COLO829 (cell line): ENCODE measurements around the gene CDK4.

Experiments
- DNase-seq: peaks from one replicate; pipeline ENCODE4 v3.0.0; 2012; ENCODE audit warnings: low spot score

The CDK4 gene

DNA sequence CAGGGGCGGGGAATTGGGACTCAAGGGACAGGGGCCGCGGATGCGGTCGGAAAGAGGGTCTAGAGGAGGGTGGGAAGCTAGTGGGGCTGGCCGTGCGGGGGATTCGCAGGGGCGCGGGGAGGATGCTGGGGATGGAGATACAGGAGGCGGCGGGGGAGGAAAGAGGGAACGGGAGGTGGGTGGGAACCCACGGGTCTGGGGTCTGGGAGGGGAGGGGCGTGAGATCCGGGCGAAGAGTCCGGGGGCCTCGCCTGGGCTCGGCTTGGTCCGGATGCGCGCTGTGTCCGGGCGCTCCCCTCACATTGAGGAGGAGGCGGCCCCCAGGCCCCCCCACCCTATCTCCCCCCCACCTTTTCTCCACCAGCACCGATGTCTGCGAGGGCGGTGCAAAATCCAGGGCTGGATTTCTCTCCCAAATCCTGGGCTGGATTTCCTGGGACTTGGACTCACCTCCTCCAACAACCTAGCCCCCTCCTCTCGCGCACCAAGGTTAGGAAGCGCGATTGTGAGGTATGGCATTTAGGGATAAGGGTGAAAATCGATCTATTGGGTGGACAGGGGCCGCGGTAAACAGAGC is 13.4 kb downstream of the CDK4 start, which contains the start of gene AGAP2:
TSS of gene AGAP2 (minus strand) at position 82 of the 577 bp plus-strand sequence. CDS start 496 bp downstream, outside the sequence.
- DNase-seq = no peak

DNA sequence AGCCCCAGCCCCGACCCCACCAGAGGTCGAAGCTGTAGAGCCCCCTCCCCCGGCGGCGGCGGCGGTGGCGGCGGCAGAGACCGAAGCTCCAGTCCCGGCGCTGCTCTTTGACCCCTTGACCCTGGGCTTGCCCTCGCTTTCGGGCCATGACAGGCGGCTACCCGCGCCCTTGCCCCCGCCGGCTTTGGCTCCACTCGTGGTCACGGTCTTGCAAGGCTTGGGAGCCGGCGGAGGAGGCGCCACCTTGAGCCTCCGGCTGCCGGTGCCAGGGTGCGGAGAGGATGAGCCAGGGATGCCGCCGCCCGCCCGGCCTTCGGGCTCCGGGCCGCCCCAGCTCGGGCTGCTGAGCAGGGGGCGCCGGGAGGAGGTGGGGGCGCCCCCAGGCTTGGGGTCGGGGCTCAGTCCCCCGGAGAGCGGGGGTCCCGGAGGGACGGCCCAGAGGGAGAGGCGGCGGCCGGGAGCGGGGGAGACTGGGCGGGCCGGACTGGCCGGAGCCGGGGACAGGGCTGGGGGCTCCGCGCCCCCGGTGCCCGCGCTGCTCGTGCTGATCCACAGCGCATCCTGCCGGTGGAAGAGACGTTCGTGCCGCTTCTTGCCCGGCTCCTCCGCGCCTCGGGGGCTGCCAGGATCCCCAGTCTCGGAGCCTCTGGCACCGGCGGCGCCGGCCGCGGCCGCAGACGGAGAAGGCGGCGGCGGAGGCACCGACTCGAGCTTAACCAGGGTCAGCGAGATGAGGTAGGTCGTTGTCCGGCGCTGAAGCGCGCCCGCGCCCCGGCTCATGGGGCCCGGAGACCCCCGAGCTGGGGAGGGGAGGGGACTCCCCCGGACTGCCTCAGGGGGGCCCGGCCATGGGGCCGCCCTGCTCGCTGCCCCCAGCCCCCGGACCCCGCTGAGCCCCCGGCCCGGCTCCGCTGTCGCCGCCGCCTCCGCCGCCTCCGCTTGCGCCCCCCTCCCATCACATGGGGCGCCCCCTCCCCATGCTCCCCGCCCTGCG is 14.3 kb downstream of the CDK4 start:
- DNase-seq = no peak

DNA sequence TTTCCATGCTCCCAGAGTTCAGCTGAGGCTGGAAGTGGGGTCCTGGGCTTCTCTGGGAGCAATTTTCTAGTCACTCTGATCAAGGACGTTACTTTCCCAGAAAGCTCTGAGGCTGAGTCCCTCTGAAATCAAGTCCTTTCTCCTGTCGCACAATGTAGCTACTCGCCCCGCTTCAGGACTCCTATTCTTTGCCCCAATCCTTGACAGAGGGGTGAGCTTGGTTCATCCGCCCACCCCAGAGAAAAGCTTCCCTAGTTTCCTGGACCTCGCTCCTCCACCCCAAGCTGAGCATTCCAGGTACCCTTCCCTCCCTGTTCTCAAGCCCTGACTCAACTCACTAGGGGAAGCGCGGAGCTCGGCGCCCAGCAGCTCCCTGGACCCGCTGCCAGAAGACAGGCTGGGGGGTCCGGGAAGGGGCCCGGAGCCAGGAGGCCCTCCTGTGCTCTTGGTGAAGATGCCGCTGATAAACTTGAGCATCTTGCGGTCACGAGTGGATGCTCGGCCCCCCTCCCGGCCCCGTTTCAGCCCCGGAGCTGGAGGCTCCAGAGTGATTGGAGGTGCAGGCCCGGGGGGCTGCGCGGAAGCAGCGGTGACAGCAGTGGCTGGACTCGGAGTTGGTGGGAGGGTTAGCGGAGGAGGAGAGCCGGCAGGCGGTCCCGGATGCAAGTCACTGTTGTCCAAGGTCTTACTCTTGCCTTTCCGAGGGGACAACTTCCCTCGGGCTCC is 15.2 kb downstream of the CDK4 start:
- DNase-seq = no peak

DNA sequence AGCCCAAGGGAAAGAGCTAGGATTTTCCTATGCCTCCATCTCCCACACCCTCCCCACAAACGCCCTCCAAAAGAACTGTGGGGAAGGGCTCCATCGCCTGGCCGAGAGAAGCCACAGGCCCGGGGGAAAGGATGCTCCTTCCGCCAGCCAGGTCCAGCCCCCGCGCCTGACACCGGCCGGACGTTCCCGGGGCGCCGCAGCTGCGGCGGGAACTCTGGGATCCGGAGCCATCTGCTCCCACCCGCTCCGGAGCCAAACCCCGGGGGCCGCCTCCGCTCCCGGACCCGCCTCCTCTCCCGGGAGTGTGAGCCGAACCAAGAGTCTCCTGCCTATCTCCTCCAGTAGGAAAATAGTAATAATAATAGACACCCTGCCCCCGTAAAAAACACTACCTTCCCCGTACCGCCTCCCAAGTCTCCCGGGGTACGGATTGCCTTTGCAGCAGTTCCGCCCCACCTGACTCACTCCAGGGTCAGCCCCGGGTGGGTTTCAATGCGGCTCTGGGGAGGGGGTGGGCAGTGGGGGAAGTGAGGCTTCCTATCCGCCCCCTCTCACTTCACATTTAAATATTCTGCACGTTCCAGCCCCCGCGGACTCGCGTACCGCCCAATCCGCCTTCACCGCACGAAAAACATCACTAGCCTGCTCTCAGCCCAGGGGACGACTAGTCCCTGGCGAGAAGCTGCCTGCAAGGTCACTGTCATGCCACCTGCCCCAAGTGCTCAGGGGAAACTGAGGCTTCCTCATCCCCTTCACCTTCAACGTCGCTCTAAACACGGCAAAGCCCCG is 16.0 kb downstream of the CDK4 start:
- DNase-seq = peak; percentile 57

DNA sequence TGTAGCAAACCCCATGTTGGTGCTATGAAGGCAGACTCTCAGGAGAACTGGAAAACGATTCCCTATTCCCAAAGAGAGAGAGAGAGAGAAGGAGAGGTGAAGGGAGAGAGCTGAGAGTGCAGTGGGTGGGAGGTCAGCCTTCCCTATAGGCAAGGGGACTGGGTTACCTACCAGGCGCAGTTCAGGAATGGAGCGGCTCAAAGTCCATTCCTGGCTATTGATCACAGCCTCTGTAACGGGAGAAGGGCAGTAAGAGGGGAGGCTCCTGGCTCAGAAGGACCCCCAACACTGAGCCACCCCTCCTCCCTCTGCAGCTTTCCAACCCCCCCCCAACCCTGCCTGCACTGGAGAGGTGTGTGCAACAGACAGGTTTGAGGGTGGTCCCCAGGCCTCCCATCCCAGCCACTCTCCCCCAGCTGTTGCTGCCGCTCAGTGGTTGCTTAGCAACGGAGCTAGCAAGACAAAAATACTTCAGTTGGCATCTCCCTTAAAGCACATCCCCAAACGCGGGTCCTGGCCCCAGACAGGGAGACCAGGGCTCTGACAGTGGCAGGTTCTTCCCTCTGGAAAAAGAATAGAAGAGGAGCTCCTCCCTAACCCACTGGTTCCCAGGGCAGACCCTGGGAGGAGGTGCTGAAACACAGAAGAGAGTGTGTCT is 16.8 kb downstream of the CDK4 start:
- no peak for DNase-seq

DNA sequence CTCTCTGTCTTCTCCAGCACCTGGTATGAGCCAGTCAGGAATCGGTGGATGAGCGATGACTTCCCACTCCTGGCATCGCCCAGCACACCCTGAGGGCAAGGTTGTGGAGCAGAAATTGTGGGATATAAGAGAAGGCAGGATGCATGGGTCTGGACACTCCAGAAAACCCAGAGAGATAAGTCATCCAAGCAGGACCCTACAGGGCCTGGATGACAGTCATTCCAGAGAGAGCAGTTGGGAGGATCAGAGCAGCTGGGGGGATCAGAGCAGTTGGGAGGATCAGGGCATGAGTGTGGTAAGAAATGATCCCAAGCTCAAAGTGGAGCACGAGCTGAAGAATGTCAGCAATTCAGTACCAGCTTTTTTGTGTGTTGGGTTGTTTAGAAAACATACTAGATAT is 17.5 kb downstream of the CDK4 start:
- DNase-seq = no peak

DNA sequence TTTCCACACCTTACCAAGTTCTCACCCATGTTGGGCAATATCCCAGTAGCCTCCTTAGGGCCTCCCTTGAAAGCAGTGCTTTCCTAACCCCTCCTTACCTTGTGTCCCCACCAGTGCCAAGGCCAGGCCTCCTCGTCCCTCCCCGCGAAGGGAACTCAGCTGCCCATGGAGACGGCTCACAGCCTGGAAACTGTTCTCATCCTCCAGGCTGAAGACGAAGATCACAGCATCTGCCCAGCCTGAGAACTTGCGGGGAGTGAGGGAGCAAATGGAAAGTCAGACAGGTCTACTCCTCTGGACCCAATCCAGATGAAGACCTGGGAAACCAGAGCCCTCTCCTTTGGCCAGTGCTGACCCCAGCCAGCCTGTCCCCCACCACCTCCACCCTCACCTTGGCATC is 18.2 kb downstream of the CDK4 start:
- no peak for DNase-seq

DNA sequence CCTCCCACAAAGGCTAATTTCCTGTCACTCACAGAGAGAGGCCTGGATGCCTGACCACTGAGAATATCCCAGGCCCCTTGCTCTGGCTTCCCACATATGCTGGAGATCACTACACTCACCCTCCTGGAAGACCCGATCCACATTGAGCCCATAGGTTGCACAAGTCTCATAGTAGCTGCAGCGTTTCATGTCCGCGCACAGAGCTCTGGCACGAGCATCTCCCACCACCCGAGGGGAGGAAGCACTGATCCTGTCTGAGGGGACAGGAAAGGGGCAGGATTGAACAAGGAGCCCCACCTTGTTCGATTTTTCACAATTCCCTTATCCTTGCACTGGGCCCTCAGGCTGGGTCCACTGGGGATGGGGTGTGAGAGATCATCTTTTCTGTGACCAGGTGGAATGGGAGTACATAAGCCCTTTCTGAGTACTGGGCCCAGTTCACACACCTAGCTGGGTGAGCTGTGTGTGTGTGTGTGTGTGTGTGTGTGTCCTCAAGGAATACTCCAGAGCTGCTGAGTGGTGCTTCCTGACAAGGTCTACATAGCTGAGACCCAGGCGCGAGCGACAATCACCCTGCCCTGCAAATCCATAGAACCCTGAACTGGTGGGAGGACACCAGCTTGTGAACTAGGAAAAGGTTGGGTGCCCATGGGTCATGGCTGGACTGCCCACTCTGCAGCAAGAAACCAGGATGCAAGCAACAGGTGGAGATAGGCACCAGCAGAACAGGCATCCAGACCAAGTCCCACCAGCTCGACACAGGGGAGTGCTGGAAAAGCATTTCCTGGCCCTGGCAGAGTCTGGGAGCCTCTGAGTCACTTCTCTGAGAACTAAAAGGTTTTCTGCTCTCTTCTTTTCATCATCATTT is 19.1 kb downstream of the CDK4 start:
- DNase-seq = no peak

DNA sequence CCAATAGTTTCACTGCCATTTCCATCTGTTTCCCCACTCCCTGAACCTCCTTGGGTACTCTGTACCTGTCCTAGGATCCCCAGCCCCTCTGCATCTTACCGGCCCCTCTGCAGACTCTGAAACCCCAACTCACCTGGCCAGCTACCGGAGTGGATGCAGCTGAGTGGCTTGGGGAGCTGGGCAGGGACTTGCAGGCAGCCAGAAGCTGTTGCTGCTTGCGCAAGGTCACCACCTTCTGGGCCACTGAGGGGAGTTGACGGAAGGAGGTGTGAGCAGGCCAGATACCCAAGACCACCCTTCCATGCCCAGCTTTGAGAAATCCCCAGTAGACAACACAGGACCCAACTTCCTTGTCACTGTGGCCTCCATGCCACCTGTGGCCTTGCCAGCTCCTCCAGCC is 19.8 kb downstream of the CDK4 start:
- DNase-seq = no peak

DNA sequence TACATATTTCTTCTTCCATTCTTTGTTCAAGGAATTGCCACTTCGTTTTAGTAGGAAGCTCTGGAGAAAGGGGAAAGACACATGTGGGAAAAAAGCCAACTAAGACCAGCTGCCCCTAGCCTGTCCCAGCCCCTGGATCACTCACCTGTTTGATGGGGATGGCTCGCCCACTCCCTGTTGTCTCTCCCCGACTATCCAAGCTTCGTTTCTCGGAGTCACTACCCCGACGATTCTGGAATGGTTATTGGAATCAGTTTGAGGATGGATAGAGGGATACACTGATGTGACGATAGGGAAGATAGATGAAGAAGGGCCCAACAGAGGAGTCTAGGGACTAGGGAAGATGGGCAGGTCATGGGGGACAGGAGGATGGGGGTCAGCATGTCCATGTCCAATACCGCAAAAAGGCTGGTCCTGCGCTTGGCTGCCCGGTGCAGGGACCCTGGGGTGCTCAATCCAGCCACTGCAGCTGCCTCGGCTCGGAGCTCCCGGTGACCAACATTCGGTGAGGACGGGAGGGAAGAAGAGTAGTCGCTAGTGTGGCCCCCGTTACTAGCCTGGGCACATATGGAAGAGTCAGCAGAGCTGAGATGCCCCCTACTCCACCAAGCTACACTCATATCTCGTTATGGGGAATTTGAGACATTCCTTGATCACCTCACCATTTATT is 20.6 kb downstream of the CDK4 start:
- no peak for DNase-seq

DNA sequence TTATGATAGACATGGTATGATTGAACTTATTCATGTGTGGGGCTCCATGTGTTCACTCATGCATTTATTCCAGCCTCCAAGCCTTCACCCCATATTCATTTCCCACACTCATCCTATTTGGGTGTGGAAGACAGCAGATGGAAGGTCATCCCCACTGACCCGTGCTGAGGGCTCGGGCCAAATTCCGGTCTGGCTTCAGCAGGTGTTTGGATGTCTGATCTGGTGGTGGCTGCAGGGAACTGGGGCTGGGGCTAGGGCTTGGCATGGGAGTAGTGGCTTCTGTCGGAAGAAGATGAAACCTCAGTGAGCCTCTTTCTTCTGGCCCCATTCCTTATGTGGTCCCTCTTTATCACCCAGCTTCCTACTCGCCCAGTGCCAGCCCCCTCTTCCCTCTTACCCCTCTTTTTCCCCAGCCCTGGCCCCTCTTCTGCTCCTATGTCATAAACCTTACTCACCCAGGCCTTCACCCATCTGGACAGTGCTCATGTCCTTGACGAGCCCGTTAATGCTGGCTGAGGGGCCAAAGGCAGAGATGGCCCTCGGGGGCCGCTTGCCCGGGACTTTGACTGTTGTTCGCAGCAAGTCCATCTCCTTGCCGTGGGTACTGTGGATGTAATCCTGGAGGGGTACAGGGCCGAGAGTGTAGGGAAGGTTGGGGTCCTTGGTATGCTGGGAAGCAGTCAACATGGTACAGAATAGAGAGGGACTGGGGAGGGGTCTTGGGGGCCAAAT is 21.6 kb downstream of the CDK4 start:
- no peak for DNase-seq

DNA sequence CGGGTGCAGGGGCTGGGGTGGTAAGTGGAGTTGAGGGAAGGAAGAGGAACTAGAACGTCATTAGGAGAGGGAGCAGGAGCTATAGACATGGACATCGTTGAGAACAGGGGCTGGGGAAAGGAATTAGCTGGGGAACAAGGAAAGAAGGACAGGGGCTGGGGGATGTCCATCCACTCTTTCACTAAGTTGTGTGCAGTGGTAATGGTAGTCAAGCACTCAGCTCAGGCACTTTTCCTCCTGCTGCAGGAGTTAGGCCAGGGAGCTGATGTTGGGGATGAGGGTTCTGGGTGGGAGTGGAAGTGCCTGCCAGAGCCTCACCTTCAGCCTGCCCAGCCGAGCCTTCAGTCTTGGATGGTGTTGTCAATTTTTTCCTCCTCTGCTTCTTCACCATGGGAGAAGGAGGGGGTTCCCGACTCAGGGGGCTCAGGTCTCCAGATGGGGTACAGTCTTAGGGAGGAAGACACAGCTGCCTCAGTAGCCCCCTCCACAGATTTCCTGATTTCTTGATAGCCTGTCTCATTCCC is 22.7 kb downstream of the CDK4 start:
- no peak for DNase-seq

DNA sequence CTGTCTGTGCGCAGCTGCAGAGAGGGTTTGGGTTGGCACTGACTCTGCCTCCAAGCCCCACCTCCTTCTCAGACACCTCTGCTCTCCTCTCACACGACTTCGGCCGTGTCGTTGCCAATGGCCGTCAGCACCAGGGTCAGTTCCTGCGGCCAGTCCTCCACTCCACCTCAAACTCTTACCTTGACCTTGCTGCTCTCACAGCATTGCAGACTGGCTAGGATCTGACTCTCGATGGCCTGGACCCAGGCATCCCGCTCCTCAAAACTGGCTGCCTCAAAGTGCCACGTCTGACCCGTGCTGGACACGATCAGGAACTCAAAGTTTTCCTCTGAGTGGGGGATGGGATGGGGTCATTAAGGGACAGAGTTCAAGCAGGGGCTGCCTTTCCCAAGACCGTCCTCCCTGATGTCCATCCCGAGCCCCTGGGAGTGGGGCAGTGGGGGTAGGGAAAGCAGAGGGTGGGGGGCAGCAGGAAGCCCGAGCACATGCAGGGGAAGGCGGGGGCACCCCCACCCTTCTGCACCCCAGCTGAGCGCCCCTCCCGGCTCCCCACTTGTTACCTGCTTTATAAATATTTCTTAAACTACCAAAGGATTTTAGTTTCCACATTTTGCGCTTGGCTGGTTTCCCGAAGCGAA is 24.2 kb downstream of the CDK4 start:
- DNase-seq = no peak

DNA sequence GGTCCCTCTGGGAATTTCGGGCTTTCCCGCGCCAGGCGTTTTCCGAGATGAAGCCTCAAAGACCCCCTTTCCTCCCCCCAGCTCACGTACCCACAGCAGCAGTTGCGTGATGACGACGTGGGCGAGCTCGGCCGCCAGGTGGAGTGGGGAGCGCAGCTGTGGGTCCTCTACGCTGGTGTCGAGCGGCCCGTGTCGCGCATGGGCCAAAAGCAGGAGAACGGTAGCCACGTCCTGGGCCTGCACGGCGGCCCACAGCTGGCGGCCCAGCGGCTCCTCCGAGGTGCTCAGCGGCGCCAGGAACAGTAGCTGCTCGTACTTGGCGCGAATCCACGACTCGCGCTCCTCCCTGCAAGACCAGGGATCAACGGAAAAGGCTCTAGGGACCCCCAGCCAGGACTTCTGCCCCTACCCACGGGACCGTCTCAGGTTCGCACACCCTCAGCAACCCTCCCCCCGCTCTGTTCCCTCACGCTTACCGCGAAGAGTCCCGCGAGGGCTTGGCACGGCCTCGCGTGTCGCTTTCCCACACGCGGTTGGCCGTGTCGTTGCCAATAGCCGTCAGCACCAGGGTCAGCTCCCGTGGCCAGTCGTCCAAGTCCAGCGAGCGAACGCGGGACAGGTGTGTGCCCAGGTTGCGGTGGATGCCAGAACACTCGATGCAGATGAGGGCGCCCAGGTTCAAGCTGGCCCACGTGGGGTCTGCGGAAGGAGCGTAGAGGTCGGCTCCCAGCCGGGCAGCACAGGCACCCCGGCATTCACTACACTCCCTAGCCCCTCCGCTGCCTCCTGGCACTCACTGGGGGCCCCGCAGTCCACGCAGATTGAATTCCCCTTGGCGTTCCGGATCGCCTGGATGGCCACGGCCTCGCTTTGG is 25.0 kb downstream of the CDK4 start:
- no peak for DNase-seq

DNA sequence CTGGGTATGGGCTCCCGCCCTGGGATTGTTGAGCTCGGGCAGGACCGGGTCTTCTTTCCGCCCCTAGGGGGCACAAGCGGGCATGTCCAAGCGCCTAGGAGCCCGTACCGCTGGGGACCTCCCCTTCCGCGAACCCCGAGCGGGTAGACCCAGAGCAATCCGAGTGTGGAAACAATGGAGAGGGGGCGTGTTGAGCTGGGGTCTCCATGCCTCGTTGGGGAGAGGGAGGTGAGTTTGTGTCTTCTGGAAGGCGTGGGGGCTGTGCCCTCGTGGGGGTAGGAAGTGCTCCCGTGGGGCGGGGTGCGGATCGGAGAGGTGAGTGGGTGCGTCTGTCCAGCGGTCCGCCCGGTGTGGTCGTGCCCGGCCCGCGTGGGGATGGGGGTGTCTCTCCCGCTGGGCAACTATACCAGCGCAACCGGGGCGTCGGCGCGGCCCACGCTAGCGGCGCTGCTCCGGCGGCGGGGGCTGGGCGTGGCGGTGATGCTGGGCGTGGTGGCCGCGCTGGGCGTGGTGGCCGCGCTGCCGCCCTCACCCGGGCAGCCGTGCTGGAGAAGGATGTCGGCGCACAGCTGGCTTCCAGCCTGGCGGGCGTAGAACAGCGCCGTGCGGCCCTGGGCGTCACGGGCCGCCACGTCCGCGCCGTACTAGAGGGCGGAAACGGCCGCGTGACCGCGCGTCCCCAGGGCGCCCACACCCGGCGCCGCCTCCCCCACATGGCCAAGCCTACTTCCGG is 25.8 kb downstream of the CDK4 start:
- peak; percentile 88 for DNase-seq

DNA sequence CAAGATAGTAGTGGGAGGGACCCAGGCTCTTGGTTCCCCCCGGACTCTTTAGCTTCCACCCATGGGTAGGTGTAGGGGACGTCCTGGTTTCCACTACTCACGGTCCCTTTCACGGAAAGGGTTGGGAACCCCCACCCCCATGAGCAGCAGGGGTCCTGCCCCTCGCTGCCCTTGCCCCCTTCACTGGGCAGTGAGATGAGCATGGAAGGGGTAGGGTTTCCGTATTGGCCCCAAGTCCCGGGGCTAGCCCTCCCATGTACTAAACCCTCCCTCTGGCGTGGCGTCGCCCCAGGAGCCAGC is 26.3 kb downstream of the CDK4 start:
- no peak for DNase-seq
